Measurements from ENCODE around the gene PHLDA1.

Gene PHLDA1

DNA sequence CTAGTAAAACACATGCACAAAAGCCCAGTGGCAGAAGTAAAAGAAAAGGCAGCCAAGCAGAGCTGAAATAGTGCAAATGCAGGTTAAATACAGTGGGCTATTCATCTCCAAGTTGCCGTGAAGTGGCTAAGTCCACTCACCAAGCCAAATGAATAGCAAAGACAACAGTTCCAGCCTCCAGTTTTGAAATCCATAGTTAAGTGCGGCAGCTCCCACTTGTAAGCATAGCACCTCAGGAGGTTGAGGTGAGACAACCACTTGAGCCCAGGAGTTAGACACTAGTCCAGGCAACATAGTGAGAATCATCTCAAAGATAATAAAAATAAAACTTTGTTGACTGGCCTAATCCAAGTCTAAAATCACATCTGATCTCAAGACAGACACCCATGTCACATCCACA lies 9.8 kb upstream of the PHLDA1 start:
- Histone ChIP-seq H3K4me3 (ENCODE audit: low read depth in 1 of 2, low read length in 2 of 2) (no peak overlapping the region), H3K9me3 (ENCODE audit: control insufficient read depth in 1 of 2, low read length in 2 of 2) (no peaks in the 10 kb centered on the region)

DNA sequence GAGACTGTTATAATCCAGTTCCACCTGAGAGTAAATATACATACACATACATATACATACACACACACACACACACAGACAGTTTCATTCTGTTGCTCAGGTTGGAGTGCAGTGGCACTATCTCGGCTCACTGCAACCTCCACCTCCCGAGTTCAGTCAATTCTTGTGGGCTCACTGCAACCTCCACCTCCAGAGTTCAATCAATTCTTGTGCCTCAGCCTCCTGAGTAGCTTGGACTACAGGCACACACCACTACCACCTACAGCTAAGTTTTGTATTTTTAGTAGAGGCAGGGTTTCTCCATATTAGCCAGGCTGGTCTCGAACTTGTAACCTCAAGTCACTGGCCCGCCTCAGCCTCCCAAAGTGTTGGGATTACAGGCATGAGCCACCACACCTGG lies 8.9 kb upstream of the PHLDA1 start:
- no peak overlapping the region for H3K9ac ChIP-seq (ENCODE audit: low read depth in 1 of 2, low read length in 2 of 2)
- H3K27ac ChIP-seq (ENCODE audit: low read depth, low read length): no peak overlapping the region
- H3K36me3 ChIP-seq (ENCODE audit: control insufficient read depth in 1 of 2, insufficient read depth in 2 of 2, low read length in 2 of 2): no peaks in the 10 kb centered on the region
- no peaks in the 10 kb centered on the region for H3K27me3 ChIP-seq (ENCODE audit: control insufficient read depth in 1 of 2, insufficient read depth in 2 of 2, low read length in 2 of 2)
- H3K9me3 ChIP-seq (ENCODE audit: control insufficient read depth in 1 of 2, low read length in 2 of 2): no peaks in the 10 kb centered on the region
- H3K4me3 ChIP-seq (ENCODE audit: low read depth in 1 of 2, low read length in 2 of 2): no peak overlapping the region
- H3K4me1 ChIP-seq (ENCODE audit: control insufficient read depth in 1 of 2, insufficient read depth in 2 of 2, low read length in 2 of 2): no peaks in the 10 kb centered on the region

More for the DNA sequence above, 9.8 kb upstream of the PHLDA1 start:
- Histone ChIP-seq H3K27ac (ENCODE audit: low read depth, low read length) (no peak overlapping the region), H3K27me3 (ENCODE audit: control insufficient read depth in 1 of 2, insufficient read depth in 2 of 2, low read length in 2 of 2) (no peaks in the 10 kb centered on the region), H3K9ac (ENCODE audit: low read depth in 1 of 2, low read length in 2 of 2) (no peak overlapping the region), H3K36me3 (ENCODE audit: control insufficient read depth in 1 of 2, insufficient read depth in 2 of 2, low read length in 2 of 2) (no peaks in the 10 kb centered on the region), H3K4me1 (ENCODE audit: control insufficient read depth in 1 of 2, insufficient read depth in 2 of 2, low read length in 2 of 2) (no peaks in the 10 kb centered on the region)

DNA sequence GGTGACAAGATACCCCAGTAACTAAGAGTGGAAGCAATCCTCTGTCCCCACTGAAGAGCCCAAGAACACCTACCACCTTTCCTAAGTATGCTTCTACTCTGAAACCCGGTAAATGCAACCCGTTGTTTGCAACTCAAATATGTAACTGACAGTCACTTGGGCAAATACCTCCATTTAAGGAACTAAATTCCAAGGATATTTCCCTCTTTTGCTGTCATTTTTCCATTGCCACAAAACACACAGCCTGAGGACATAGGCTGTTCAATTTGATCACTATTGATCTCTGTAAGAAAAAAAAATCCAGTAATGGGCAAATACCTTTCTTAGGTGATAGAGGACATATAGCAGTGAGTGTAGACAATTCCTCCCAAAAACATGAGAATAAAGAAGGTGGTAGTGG lies 6.6 kb upstream of the PHLDA1 start:
- Histone ChIP-seq H3K36me3 (ENCODE audit: control insufficient read depth in 1 of 2, insufficient read depth in 2 of 2, low read length in 2 of 2) (no peaks in the 10 kb centered on the region), H3K4me1 (ENCODE audit: control insufficient read depth in 1 of 2, insufficient read depth in 2 of 2, low read length in 2 of 2) (no peaks in the 10 kb centered on the region), H3K9ac (ENCODE audit: low read depth in 1 of 2, low read length in 2 of 2) (no peak overlapping the region), H3K9me3 (ENCODE audit: control insufficient read depth in 1 of 2, low read length in 2 of 2) (no peaks in the 10 kb centered on the region), H3K27ac (ENCODE audit: low read depth, low read length) (no peak overlapping the region), H3K4me3 (ENCODE audit: low read depth in 1 of 2, low read length in 2 of 2) (no peak overlapping the region), H3K27me3 (ENCODE audit: control insufficient read depth in 1 of 2, insufficient read depth in 2 of 2, low read length in 2 of 2) (no peaks in the 10 kb centered on the region)

DNA sequence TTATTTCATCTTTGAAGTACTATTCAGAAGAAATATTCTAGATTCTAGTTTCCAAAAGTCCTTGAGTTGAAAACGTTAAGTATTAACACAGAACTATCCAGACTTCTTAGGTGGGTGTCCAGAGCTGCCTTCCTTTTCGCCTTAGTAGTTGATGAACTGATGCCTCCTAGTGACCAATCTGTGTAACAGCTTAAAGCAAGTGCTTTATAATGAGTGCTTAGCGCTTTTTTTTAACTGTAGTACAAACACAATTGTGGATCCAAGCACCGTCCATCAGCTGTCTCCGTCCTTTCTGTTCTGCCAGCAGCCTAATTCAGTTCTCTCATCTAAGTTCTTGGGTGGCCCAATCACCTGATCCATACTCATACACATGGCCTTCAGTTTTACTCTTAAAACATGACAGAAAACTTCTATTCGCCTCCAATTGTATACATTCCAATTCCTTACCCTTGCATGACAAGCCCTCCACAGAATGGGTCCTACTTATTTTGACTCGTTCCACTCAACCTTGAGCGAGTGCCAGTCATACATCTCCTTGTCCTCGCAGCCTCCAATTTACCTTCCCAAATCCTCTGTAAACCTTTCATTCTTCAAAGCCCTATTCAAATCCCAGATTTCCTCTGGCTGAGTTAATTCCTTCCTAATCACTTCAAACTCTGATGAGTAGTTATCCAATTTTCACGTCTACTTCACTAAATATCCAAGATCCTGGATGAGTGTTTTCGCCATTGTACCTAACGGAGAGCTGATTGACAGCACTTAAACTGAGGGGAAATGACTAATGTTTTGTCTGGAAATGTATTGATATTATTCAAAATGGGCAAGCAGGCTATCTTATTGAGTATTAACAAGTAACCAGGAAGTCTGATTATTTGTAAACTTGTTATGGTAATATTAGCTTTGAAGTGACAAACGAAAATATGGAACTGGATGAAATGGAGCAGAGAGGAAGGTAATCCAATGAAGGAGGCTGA lies 5.8 kb upstream of the PHLDA1 start:
- no peaks in the 10 kb centered on the region for H3K27me3 ChIP-seq (ENCODE audit: control insufficient read depth in 1 of 2, insufficient read depth in 2 of 2, low read length in 2 of 2)
- H3K4me1 ChIP-seq (ENCODE audit: control insufficient read depth in 1 of 2, insufficient read depth in 2 of 2, low read length in 2 of 2): peaks cover 0 to under 1% of the 10 kb centered on the region in 2 donors
- no peak overlapping the region for H3K27ac ChIP-seq (ENCODE audit: low read depth, low read length)
- no peaks in the 10 kb centered on the region for H3K9me3 ChIP-seq (ENCODE audit: control insufficient read depth in 1 of 2, low read length in 2 of 2)
- H3K4me3 ChIP-seq (ENCODE audit: low read depth in 1 of 2, low read length in 2 of 2): no peak overlapping the region
- H3K9ac ChIP-seq (ENCODE audit: low read depth in 1 of 2, low read length in 2 of 2): no peak overlapping the region
- no peaks in the 10 kb centered on the region for H3K36me3 ChIP-seq (ENCODE audit: control insufficient read depth in 1 of 2, insufficient read depth in 2 of 2, low read length in 2 of 2)

DNA sequence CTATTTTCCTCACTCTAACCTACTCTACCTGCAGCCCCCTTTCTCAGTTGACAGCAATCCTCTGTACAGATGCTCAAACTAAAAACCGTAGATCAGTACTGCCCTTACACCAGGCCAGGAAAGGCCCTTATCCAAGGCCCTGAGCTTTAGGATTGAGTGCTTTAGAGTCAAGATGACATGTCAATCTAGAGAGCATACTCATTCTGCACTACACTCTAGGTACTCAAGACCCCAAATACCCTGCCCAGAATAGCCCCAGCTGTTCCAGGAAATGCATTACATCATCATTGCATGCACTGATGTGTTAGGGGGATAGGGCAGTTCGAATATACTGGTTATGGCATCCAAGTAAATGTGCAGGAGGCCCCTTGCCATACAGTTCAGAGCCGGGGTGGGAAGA lies 3.5 kb upstream of the PHLDA1 start:
- no peak overlapping the region for H3K4me3 ChIP-seq (ENCODE audit: low read depth in 1 of 2, low read length in 2 of 2)
- no peaks in the 10 kb centered on the region for H3K27me3 ChIP-seq (ENCODE audit: control insufficient read depth in 1 of 2, insufficient read depth in 2 of 2, low read length in 2 of 2)
- no peaks in the 10 kb centered on the region for H3K36me3 ChIP-seq (ENCODE audit: control insufficient read depth in 1 of 2, insufficient read depth in 2 of 2, low read length in 2 of 2)
- H3K4me1 ChIP-seq (ENCODE audit: control insufficient read depth in 1 of 2, insufficient read depth in 2 of 2, low read length in 2 of 2): peaks cover 3 to 11% of the 10 kb centered on the region in 2 donors
- H3K27ac ChIP-seq (ENCODE audit: low read depth, low read length): no peak overlapping the region
- H3K9me3 ChIP-seq (ENCODE audit: control insufficient read depth in 1 of 2, low read length in 2 of 2): no peaks in the 10 kb centered on the region
- no peak overlapping the region for H3K9ac ChIP-seq (ENCODE audit: low read depth in 1 of 2, low read length in 2 of 2)

DNA sequence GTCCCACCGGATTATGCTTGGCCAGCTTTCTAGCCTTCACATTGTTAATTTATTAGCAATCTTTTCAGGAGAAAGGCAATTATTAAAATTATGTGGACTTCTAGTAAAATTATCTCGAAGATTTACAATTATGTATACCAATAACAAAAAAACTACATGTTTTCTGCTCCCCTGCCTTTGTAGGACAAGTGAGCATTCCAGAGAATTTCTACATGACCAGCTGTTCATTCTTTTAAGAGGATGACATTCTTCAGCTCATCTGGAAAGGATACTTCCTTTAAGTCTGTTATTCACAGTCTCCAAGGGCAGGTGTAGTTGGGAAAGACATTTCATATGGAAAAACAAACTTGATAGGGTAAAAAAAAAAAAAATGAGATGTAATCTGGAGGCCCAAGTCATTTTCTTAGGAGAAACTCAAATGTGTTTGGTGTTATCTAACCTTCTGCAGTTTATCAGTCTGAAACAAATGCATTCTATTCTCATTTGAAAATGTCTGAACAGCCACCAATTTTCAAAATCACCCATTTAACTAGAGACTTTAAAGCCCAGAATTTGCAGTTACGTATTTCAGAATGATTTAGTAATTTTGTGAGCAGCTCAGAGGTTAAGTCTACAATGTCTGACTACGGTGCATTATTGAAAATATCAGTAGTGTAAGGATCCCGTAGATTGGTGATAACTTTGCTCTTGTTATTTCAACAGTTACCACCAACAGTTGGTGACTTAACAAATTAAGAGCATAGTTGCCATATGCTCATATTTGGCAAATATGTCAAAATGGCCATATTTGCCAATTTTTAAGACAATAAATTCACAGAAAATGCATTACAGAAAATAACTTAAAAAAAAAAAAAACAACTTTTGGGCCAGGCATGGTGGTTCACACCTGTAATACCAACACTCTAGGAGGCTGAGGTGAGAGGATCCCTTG lies 1.8 kb upstream of the PHLDA1 start:
- H3K4me3 ChIP-seq (ENCODE audit: low read depth in 1 of 2, low read length in 2 of 2): peak overlapping the region in 1 of 2 donors; percentile 79
- H3K36me3 ChIP-seq (ENCODE audit: control insufficient read depth in 1 of 2, insufficient read depth in 2 of 2, low read length in 2 of 2): no peaks in the 10 kb centered on the region
- no peaks in the 10 kb centered on the region for H3K9me3 ChIP-seq (ENCODE audit: control insufficient read depth in 1 of 2, low read length in 2 of 2)
- peak overlapping the region; percentile 93 for H3K27ac ChIP-seq (ENCODE audit: low read depth, low read length)
- H3K27me3 ChIP-seq (ENCODE audit: control insufficient read depth in 1 of 2, insufficient read depth in 2 of 2, low read length in 2 of 2): no peaks in the 10 kb centered on the region
- peaks cover 7 to 14% of the 10 kb centered on the region in 2 donors for H3K4me1 ChIP-seq (ENCODE audit: control insufficient read depth in 1 of 2, insufficient read depth in 2 of 2, low read length in 2 of 2)
- peak overlapping the region in 1 of 2 donors; percentile 81 for H3K9ac ChIP-seq (ENCODE audit: low read depth in 1 of 2, low read length in 2 of 2)

DNA sequence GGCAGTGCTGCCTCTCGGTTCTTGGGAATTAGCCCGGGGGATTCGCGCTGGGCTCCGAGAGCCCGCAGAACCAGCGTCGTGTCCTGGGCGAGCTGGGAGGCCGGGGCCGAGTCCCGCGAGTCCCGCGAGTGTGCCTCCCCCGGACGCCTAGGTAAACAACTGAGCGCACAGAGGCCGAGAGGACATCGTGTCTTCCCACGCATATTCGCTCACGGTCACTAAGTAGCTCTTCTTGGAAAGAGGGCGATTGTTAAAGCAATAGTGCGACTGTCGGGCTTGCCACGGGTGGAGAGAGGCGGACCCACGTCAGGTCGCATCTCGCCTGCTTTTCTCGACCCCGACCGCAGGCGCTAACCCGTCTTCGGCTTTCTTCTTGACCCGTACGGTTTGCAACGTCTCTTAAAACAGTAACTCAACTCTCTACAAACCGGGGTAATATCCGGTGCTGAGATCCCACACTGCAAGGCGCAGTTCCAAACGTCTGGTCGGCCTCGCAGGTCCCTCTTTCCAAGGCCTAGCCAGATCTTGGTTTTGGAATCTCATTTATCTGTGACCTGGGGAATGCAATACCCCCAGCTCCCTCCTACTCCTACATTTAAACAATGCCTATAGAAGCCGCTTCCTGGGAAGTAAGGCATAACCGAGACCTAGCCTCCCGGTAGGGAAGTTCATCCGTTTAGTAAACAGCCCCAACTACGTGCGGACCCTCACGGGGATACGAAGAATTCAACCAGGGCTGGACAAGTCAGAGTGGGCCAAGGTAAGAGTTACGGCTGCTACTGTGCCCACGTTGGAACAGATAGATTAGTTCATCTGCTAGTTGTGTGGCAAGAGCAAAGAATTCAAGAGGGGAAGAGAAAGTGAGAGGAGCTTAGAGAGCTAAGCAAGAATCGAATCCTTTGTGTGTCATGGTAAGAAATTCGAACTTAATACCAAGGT lies 736 bp upstream of the PHLDA1 start:
- Histone ChIP-seq H3K9me3 (ENCODE audit: control insufficient read depth in 1 of 2, low read length in 2 of 2) (no peaks in the 10 kb centered on the region), H3K27me3 (ENCODE audit: control insufficient read depth in 1 of 2, insufficient read depth in 2 of 2, low read length in 2 of 2) (no peaks in the 10 kb centered on the region), H3K9ac (ENCODE audit: low read depth in 1 of 2, low read length in 2 of 2) (peak overlapping the region; percentile 81 to 91), H3K36me3 (ENCODE audit: control insufficient read depth in 1 of 2, insufficient read depth in 2 of 2, low read length in 2 of 2) (no peaks in the 10 kb centered on the region), H3K4me3 (ENCODE audit: low read depth in 1 of 2, low read length in 2 of 2) (peak overlapping the region; percentile 79 to 94), H3K27ac (ENCODE audit: low read depth, low read length) (peak overlapping the region; percentile 93), H3K4me1 (ENCODE audit: control insufficient read depth in 1 of 2, insufficient read depth in 2 of 2, low read length in 2 of 2) (peaks cover 7 to 14% of the 10 kb centered on the region in 2 donors)

DNA sequence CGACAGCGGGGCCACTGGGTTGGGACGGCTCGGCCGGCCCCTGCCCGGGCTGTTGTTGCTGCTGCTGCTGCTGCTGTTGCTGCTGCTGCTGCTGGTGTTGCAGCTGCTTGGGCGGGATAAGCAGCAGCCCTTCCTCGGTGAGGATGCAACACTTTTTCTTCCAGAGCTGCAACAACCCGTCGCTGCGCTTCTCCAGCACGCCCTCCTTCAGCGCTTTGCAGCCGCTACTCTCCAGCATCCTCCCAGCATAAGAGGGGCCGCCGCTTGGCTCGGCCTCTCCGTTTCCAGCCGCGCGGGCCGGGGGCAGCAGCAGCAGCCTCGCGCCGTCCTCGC lies 529 bp downstream of the PHLDA1 start:
- Histone ChIP-seq H3K9ac (ENCODE audit: low read depth in 1 of 2, low read length in 2 of 2) (peak overlapping the region; percentile 81 to 87), H3K4me3 (ENCODE audit: low read depth in 1 of 2, low read length in 2 of 2) (peak overlapping the region; percentile 79 to 94), H3K27ac (ENCODE audit: low read depth, low read length) (peak overlapping the region; percentile 84), H3K9me3 (ENCODE audit: control insufficient read depth in 1 of 2, low read length in 2 of 2) (no peaks in the 10 kb centered on the region), H3K36me3 (ENCODE audit: control insufficient read depth in 1 of 2, insufficient read depth in 2 of 2, low read length in 2 of 2) (no peaks in the 10 kb centered on the region), H3K27me3 (ENCODE audit: control insufficient read depth in 1 of 2, insufficient read depth in 2 of 2, low read length in 2 of 2) (no peaks in the 10 kb centered on the region), H3K4me1 (ENCODE audit: control insufficient read depth in 1 of 2, insufficient read depth in 2 of 2, low read length in 2 of 2) (peaks cover 10 to 14% of the 10 kb centered on the region in 2 donors)

DNA sequence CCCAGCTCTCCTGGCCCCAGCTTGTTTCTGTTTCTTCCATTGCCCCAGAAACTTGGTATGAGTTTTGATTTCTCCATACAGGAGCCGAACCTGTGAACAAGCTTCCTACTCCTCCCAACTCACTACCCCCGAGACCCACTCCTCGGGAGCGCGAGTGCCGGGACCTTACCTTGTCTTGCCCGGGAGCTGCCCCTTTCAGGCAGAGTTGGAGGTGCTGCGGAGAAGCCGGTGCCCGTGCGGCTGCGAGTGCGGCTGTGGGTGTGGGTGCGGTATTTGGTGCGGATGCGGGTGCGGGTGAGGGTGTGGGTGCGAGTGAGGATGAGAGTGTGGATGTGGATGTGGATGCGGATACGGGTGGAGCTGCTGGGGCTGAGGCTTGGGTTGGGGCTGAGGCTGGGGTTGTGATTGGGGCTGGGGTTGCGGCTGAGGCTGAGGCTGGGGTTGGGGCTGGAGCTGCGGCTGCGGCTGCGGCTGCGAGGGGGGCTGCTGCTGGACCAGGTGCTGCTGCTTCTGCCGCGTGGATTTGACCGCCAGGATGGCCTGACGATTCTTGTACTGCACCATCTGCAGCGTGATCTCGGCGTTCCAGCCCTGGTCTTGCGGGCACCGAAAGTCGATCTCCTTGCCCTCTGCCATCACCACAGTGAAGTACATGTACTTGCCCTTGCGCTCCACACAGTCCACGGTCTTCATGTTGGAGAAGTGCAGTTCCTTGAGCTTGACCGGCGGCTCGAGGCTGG lies 1.1 kb downstream of the PHLDA1 start:
- Histone ChIP-seq H3K9ac (ENCODE audit: low read depth in 1 of 2, low read length in 2 of 2) (peak overlapping the region; percentile 81 to 87), H3K27ac (ENCODE audit: low read depth, low read length) (peak overlapping the region; percentile 84), H3K36me3 (ENCODE audit: control insufficient read depth in 1 of 2, insufficient read depth in 2 of 2, low read length in 2 of 2) (no peaks in the 10 kb centered on the region), H3K4me1 (ENCODE audit: control insufficient read depth in 1 of 2, insufficient read depth in 2 of 2, low read length in 2 of 2) (peaks cover 10 to 14% of the 10 kb centered on the region in 2 donors), H3K4me3 (ENCODE audit: low read depth in 1 of 2, low read length in 2 of 2) (peak overlapping the region; percentile 79 to 94), H3K9me3 (ENCODE audit: control insufficient read depth in 1 of 2, low read length in 2 of 2) (no peaks in the 10 kb centered on the region), H3K27me3 (ENCODE audit: control insufficient read depth in 1 of 2, insufficient read depth in 2 of 2, low read length in 2 of 2) (no peaks in the 10 kb centered on the region)
